Naive B cell (primary cell): ENCODE measurements around the gene KRT16. TPM values are rescaled to one million over a fixed set of nuclear protein-coding genes. Genes with fewer than 3 reads are reported as not detected.
A peak's percentile ranks its signal among the peaks of the same experiment; 100 is the strongest.
"Not testable (repeated sequence)": the region's sequence is repeated elsewhere in the genome, so short reads cannot be mapped to it uniquely, and the experiment has no call there.

Experiments
- ATAC-seq, 2 donors: fragments of 150-1000 bp; cut with Tn5 transposase; 2 replicates each; pipeline ENCODE4 v1.10.0; 2021; ENCODE audit warnings: low read depth in 2 of 2, mild to moderate bottlenecking in 2 of 2, moderate library complexity in 2 of 2
- DNase-seq: peaks from one replicate; pipeline ENCODE4 v3.0.0; 2022
- H3K27ac Mint-ChIP-seq, 6 donors: one replicate each; pipeline ENCODE4 v1.8.0; 2020 to 2022; ENCODE audit warnings: mild to moderate bottlenecking in 6 of 6, mixed read lengths in 6 of 6, moderate library complexity in 5 of 6, inconsistent platforms in 2 of 6
- H3K27me3 Mint-ChIP-seq, 3 donors: one replicate each; pipeline ENCODE4 v1.8.0; 2021 to 2022; ENCODE audit warnings: mixed read lengths in 3 of 3, mild to moderate bottlenecking in 1 of 3
- H3K36me3 Mint-ChIP-seq, 2 donors: one replicate each; pipeline ENCODE4 v1.8.0; 2020 to 2022; ENCODE audit warnings: mixed read lengths in 2 of 2, inconsistent platforms in 1 of 2, mild to moderate bottlenecking in 1 of 2
- H3K4me1 Mint-ChIP-seq, 3 donors: one replicate each; pipeline ENCODE4 v1.8.0; 2020 to 2022; ENCODE audit warnings: mixed read lengths in 3 of 3, inconsistent platforms in 1 of 3, mild to moderate bottlenecking in 1 of 3, moderate library complexity in 1 of 3
- H3K4me3 Mint-ChIP-seq, 8 donors: one replicate each; pipeline ENCODE4 v1.8.0; 2020 to 2022; ENCODE audit warnings: mild to moderate bottlenecking in 8 of 8, mixed read lengths in 8 of 8, moderate library complexity in 8 of 8, inconsistent platforms in 2 of 8
- H3K9me3 Mint-ChIP-seq, 7 donors: one replicate each; pipeline ENCODE4 v1.8.0; 2020 to 2022; ENCODE audit warnings: mixed read lengths in 7 of 7, mild to moderate bottlenecking in 5 of 7, inconsistent platforms in 2 of 7, moderate library complexity in 1 of 7
- polyA plus RNA-seq, 6 donors: library from polyadenylated mRNA; unstranded; fragments of 300-500 nt; fragmentation: Illumina TruSeq; gene quantifications; one replicate each; pipeline ENCODE4 v1.2.3, GENCODE V29; 2021; ENCODE audit warnings: low read depth in 6 of 6

KRT16 gene
- not detected for polyA plus RNA-seq

DNA sequence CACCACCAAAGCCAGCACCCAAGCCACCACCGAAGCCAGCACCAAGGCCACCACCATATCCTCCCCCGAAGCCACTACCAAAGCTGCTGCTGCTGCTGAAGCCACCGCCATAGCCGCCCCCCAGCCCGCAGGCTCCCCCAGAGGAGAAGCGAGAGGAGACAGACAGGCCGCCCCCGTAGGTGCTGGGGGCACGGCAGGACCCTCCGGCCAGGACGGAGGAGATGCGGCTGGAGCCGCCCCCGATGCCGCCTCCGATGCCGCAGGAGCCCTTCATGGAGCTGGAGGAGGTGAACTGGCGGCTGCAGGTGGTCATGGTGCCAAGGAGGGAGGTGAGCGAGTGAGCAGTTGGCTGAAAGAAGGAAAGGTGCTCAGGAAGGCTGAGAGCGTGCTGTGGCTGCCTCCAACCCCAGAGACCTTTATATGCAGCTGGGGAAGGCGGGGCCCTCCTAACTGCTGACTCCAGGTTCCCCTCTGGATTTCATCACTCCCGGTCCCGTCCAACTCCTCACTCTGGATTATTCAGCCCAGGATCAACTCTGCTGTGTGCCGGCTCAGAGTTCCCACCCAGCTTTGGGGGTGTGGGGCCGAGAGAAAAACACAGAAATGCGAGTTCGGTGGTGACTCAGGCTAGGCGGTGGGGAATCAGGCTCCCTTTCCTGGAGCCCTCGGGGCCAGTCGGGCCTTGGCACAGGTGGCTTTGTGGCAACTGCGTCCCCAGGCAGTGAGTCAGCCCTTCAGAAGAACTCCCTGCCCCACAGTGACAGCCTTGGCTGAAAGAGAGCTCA lies at the start of gene KRT16:
Gene KRT16 (minus strand): TSS at position 392 of the 785 bp plus-strand sequence. CDS start 79 bp downstream, at position 313.
- not testable (repeated sequence) for H3K36me3 Mint-ChIP-seq, DNase-seq

DNA sequence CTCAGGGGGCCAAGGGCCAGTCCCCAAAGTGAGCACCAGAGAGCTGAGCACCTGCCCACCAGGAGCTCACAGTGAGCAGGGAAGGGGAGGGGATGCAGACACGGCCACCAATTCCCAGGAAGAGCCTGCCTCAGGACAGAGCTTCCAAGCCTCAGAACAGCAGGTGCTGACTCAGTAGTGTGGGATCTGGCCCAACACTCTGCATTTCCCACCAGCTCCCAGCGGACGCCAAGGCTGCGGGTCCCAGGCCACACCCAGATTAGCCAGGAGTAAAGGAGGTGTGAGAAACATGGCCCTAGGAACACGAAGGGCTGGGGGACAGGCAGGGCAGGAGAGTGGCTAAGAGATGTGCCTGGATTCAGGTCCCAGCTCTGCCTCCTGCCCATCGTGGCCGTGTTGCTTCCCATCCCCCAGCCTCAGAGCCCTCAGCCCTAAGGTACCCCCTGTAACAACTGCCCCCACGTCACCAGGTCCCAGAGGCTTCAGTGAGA lies 47.7 kb upstream of the KRT16 start:
- no peak for ATAC-seq
- Mint-ChIP-seq H3K4me1 (peaks cover 5 to 15% (median 14%) of the 10 kb centered on the region in 3 donors), H3K9me3 (no peaks in the 10 kb centered on the region), H3K36me3 (no peaks in the 10 kb centered on the region), H3K4me3 (peak overlapping the region in 1 of 8 donors; percentile 76), H3K27me3 (peaks cover 0 to 29% (median 16%) of the 10 kb centered on the region in 3 donors), H3K27ac (peak overlapping the region in 1 of 6 donors; percentile 69)
- DNase-seq, result no peak

More for the DNA sequence above, at the start of gene KRT16:
- H3K9me3 Mint-ChIP-seq, ATAC-seq, H3K4me1 Mint-ChIP-seq: not testable (repeated sequence)
- Mint-ChIP-seq H3K27me3 (peaks cover 10 to 70% (median 37%) of the 10 kb centered on the region in 3 donors), H3K4me3 (peak within 1 kb of the TSS in 2 of 8 donors; percentile 47 to 73), H3K27ac (peak within 1 kb of the TSS in 1 of 6 donors; percentile 71)

DNA sequence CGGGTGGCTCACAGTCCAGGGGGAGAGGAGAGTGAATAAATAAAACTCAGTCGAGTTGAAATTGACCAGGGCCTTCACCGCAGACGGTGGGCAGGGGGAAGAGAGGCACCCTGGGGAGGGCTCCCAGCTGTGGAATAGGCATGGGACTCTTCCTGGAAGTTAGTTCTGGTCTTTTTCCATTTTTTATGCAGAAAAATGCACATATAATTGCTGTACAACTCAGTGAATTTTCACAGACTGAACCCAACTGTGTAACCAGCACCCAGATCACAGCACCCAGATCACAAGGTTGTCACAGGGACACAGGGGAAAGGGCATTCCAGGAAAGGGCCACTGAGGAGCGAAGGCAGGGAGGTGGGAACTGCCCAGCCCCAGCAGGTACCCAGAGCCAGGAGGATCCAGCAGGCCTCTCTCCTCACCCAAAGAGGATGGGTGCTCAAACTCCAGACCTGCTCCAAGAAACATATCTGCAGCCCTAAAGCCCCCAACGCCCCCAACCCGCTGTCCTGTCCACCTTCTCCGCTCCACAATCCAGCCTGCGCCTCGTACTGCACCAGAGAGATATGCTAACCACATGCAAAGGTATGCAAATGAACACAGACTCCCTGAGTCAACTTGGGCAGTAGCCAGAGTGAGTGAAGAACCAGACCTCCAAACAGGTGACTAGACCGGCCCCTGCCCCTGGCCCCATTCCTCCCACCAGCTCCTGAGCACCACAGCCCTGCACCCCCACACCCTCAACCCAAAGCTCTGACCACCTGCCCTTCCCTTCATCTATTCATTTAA lies 47.1 kb upstream of the KRT16 start:
- Mint-ChIP-seq H3K27ac (peak overlapping the region in 1 of 6 donors; percentile 69), H3K4me1 (peaks cover 4 to 12% (median 11%) of the 10 kb centered on the region in 3 donors), H3K27me3 (peaks cover 0 to 31% (median 16%) of the 10 kb centered on the region in 3 donors), H3K36me3 (no peaks in the 10 kb centered on the region), H3K9me3 (no peaks in the 10 kb centered on the region), H3K4me3 (peak overlapping the region in 1 of 8 donors; percentile 76)
- ATAC-seq (no peak), DNase-seq (no peak)

DNA sequence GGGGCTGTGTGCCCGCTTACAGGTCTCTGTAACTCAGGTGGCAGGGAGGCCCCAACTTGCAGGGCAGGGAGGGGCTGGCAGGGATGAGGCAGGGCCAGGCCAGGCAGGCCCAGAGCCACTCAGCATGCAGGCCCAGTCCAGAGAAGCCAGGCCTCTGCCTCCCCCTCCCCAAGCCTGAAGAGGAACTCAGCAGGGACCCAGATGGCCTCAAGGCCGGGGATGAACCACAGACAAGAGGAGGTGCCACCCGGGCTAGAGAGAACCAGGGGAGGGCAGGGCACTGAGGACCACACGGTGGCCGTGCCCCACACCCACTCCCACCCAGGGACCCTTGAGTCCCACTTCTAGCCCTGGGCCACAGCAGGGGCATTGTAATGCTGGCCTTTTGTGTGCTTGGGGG lies 46.3 kb upstream of the KRT16 start:
- ATAC-seq (no peak), DNase-seq (no peak)
- peaks cover 4 to 12% (median 11%) of the 10 kb centered on the region in 3 donors for H3K4me1 Mint-ChIP-seq
- no peaks in the 10 kb centered on the region for H3K9me3 Mint-ChIP-seq
- no peak overlapping the region for H3K4me3 Mint-ChIP-seq
- H3K27ac Mint-ChIP-seq, result no peak overlapping the region
- H3K36me3 Mint-ChIP-seq, result no peaks in the 10 kb centered on the region
- peaks cover 0 to 31% (median 16%) of the 10 kb centered on the region in 3 donors for H3K27me3 Mint-ChIP-seq

DNA sequence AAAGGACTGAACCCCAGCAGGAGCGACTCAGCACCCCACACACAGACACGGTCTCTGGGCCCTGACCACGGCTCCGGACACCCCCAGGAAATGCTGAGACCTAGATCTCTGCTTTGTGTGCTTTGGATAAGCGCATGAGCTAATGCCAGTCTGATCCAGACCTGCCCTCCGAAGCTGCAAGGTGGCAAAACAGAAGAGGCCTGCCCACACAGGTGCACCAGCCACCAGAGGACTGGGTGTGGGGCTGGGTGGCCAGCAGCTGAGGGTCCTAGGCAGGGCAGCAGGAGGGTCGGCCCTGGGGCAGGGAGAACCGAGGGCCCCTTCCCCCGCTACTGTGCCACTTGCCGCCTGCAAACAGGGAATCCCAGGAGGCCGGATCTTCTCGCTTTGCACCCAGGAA lies 45.4 kb upstream of the KRT16 start:
- H3K4me3 Mint-ChIP-seq, result peak overlapping the region in 1 of 8 donors; percentile 20

DNA sequence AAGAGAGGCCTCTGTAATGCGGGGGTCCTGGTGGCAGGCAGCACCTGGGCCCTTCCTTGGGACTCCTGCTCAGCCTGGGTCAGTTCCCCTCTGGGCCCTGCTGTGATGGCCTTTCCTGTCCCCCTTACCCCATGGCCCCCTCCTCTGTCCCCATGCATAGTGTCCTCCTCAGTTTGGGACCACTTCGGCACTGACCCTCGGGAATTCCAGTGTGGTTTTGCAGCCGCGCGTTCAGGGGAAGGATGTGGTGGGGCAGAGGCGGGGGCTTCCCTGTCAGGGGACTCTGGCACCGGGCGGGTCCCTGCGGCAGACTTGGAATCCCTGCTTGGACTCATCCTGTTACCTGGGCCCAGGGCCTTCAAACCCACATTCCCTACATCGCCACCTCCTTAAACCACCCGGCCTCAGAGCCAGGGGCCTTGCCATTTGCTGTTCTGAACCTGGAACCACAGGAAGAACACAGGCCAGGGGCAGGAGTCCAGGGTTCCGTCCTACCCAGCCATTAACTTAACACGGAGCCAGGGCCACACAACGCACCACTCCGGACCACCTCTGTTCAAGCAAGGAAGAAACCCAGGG lies 44.7 kb upstream of the KRT16 start:
- DNase-seq (no peak), ATAC-seq (no peak)
- H3K36me3 Mint-ChIP-seq, result no peaks in the 10 kb centered on the region
- no peaks in the 10 kb centered on the region for H3K9me3 Mint-ChIP-seq
- peaks cover 0 to 4% (median 0%) of the 10 kb centered on the region in 3 donors for H3K4me1 Mint-ChIP-seq
- H3K27ac Mint-ChIP-seq, result peak overlapping the region in 1 of 6 donors; percentile 56
- H3K4me3 Mint-ChIP-seq, result no peak overlapping the region
- H3K27me3 Mint-ChIP-seq, result peaks cover under 1 to 31% (median 17%) of the 10 kb centered on the region in 3 donors

More for the DNA sequence above, 45.4 kb upstream of the KRT16 start:
- ATAC-seq (no peak), DNase-seq (no peak)
- Mint-ChIP-seq H3K27ac (no peak overlapping the region), H3K9me3 (no peaks in the 10 kb centered on the region), H3K36me3 (no peaks in the 10 kb centered on the region), H3K27me3 (peaks cover 0 to 31% (median 16%) of the 10 kb centered on the region in 3 donors), H3K4me1 (peaks cover 3 to 7% (median 4%) of the 10 kb centered on the region in 3 donors)

DNA sequence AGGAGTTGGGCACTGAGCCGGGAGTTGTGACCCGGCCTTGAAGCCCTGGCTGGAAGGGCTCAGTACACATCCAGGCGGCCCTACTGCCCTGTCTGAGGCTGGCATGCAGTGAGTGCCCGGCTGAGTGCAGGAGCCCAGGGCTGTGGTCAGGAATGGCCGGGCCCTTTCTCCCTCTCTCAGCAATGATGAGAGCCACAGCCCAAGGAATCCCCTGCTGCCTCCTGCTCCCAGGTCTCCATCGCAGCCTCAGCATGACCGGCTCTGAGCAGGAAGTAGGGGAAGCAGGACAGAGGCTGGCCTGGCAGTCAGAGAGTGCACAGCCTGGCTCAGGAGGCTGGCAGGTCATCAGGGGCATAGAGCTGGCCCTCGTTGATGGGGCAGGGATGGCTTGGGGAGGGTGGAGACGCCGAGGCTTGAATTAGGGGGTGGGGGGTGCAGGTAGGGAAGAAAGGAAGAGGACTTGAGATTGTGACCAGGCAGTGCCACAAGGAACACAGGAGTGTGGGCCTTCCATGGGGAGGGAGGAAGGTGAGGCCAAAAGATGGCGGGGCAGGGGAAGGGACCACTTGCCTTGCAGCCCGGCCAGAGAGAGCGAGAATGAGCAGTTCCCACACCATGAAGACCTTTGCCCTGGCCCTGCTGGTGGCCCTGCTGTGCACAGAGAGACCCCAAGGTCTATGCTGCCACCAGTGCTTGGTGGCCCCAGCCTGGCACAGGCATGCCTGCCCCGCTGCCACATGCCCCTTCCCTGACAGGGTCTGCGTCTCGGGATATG lies 43.9 kb upstream of the KRT16 start:
- H3K27me3 Mint-ChIP-seq, result peaks cover 5 to 31% (median 24%) of the 10 kb centered on the region in 3 donors
- no peaks in the 10 kb centered on the region for H3K9me3 Mint-ChIP-seq
- peaks cover 0 to 8% (median 0%) of the 10 kb centered on the region in 3 donors for H3K4me1 Mint-ChIP-seq
- no peak overlapping the region for H3K4me3 Mint-ChIP-seq
- DNase-seq (no peak), ATAC-seq (no peak)
- no peaks in the 10 kb centered on the region for H3K36me3 Mint-ChIP-seq
- H3K27ac Mint-ChIP-seq, result no peak overlapping the region

DNA sequence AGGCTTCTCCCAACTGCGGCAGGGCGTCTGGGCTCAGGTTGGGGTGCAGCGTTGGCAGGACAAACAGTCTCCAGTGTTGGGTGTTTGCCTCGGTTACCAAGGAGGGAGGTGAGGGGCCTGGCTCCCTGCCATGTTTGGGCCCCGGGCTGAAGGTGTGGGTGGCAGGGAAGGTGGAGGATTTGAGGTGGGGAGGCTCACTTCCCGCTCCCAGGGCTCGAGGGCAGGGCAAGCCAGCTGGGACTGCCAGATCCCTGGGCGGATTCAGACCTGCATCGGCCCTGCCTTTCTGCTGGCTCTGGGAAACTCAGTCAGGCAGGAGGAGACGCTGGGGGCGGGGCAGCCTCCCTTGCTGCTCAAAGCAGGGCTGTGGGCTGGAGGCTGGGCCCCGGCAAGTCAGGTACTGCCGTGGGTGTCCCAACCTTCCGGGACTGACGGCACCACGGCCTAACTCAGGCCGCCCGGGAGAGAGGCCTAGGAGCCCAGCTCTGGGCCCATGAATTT lies 43.1 kb upstream of the KRT16 start:
- no peaks in the 10 kb centered on the region for H3K9me3 Mint-ChIP-seq
- ATAC-seq (no peak), DNase-seq (no peak)
- H3K27me3 Mint-ChIP-seq, result peaks cover 5 to 30% (median 24%) of the 10 kb centered on the region in 3 donors
- H3K4me3 Mint-ChIP-seq, result no peak overlapping the region
- peaks cover 0 to 8% (median 0%) of the 10 kb centered on the region in 3 donors for H3K4me1 Mint-ChIP-seq
- no peak overlapping the region for H3K27ac Mint-ChIP-seq
- H3K36me3 Mint-ChIP-seq, result no peaks in the 10 kb centered on the region

DNA sequence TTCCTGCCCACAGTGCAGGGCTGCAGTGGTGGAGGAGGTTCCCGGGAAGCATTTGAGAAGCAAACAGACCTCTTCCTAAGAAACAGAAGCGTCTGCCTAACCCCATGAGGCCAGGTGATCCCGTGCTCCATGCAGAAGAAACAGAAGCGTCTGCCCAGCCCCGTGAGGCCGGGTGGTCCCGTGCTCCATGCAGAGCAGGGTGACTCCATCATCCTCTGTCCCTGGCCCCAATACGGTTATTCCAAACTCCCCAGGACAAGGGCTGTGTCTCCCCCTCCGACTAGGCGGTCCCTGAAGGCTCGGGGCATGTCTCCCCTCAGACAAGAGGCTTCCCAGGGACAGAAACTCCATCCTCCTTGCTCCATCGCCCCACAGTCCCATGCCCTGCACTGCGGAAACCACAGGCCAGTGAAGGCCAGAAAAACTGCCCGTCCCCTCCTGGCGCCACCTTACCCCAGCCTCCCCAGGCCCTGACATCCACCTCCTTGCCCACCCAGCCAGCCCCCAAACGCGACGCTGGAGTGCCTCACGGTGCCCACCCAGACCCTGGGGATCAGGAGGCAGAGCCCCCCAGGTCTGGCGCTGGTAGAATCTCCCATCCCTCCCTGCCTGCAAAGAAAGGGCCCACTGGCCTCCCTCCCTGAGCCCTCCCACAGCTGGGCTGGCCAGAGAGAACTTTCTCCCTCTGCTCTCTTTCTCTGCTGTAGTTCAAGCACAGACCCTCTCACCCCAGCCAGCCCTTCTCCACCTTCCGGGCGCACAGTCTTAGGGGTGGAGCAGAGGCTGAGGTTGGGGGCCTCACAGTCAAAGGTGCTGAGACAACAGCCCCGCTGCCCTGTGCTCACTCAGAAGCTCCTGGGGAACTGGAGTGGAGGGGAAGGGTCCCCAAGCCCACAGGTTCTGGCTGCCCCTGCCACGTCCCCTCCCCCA lies 42.4 kb upstream of the KRT16 start:
- Mint-ChIP-seq H3K9me3 (no peaks in the 10 kb centered on the region), H3K4me3 (no peak overlapping the region), H3K27ac (no peak overlapping the region), H3K27me3 (peaks cover 5 to 24% (median 23%) of the 10 kb centered on the region in 3 donors), H3K4me1 (peaks cover 0 to 8% (median 0%) of the 10 kb centered on the region in 3 donors), H3K36me3 (no peaks in the 10 kb centered on the region)
- DNase-seq (no peak), ATAC-seq (no peak)

DNA sequence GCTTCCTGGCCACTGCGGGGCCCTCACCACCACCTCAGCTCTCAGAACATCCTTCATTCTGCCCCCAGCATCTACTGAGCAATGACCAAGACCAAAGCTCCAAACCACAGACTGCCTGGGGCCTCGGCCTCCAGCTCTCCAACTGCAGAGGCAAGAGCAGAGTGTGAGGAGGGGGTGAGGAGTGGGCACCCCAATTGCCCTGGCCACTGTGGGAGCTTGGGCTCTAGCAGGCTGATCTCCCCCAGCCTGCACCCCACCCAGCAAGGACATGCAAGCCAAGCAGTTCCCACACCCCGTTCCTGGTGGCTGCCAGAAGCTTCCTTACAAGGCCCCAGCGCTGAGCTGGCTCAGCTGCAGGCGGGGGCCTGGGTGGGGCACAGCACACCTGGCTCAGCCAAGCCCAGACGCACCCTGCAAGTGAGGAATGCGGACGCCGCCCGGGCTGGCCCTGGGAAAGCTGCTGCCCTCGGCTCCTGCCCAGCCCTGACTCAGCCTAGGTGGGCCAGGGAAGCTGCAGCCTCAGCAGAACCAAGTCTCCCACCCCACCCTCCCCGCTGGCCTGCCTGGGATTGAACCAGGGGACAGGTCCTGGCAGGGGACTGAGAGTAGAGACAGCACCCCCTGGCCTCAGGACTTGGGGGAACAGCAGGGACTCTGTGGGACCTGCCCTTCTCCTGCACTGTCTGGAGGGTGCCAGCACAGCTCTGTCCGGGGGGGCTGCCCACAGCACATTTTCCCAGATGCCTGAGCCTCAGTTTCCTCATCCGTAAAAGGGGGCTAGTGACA lies 41.5 kb upstream of the KRT16 start:
- Mint-ChIP-seq H3K4me1 (peaks cover 0 to 8% (median 0%) of the 10 kb centered on the region in 3 donors), H3K27ac (no peak overlapping the region), H3K9me3 (no peaks in the 10 kb centered on the region), H3K36me3 (no peaks in the 10 kb centered on the region), H3K4me3 (no peak overlapping the region), H3K27me3 (peaks cover 5 to 24% (median 21%) of the 10 kb centered on the region in 3 donors)
- no peak for ATAC-seq
- no peak for DNase-seq

DNA sequence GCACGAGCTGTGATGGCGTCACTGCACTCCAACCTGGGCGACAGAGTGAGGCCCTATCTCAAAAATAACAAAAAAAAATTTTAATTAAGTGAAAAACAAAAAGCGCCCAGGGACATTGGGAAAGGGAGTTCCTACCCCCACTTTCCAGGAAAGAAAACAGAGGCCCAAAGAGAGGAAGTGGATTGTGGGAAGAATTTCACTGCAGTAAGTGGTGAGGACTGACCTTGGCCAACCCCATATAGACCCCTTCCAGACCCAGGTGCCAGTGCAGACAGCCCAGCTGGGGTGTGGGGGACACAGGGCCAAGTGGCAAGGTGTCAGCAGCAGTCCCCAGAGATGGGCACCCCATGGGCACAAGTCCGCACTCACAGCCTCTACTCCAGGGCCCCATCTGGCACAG lies 40.9 kb upstream of the KRT16 start:
- Mint-ChIP-seq H3K27me3 (peaks cover 5 to 24% (median 21%) of the 10 kb centered on the region in 3 donors), H3K4me3 (no peak overlapping the region), H3K4me1 (peaks cover 4 to 13% (median 5%) of the 10 kb centered on the region in 3 donors), H3K27ac (no peak overlapping the region), H3K36me3 (no peaks in the 10 kb centered on the region), H3K9me3 (no peaks in the 10 kb centered on the region)
- no peak for ATAC-seq
- DNase-seq, result no peak
